SK-N-SH (cell line): ENCODE data around the gene JMJD1C. TPM values are rescaled to one million over a fixed set of nuclear protein-coding genes. Genes with fewer than 3 reads are reported as not detected.

Source experiments
- CTCF ChIA-PET: fragments of 300-600, 350-600 bp; formaldehyde crosslinking; extraction: SDS; loops from one replicate; lab custom pipeline; 2021; lab: Yijun Ruan, JAX
- POLR2A ChIA-PET: fragments of 350-600 bp; sonication (Branson Sonifier 250); formaldehyde crosslinking; extraction: SDS; loops from one replicate; lab custom pipeline; 2020; ENCODE audit warnings: antibody characterized with exemption, inconsistent platforms; lab: Yijun Ruan, JAX
- DNase-seq: peaks from one replicate; pipeline ENCODE4 v3.0.0; 2012
- H2AFZ ChIP-seq: fragments of 200-600 bp; sonication (generic); 2 replicates; pipeline ENCODE4 v1.8.1; 2016; ENCODE audit warnings: antibody characterized with exemption, mild to moderate bottlenecking, low read depth
- H3F3A ChIP-seq: fragments of 200-600 bp; sonication (generic); replicated peaks from 2 replicates; pipeline ENCODE3; 2016; ENCODE audit warnings: antibody characterized with exemption, mild to moderate bottlenecking; ENCODE audit not compliant: insufficient read depth
- H3K27ac ChIP-seq, 2 experiments: fragments of 200-500 bp in 1 of 2; fragments of 200-600 bp in 1 of 2; sonication (Bioruptor generic) in 1 of 2; sonication (generic), shearing (Covaris generic) in 1 of 2; 2 replicates each; pipeline versions ENCODE4 v1.5.1 to v1.6.1; 2014 to 2016; ENCODE audit warnings: low read depth in 2 of 2, inconsistent platforms in 1 of 2, low read length in 1 of 2, mild to moderate bottlenecking in 1 of 2, mixed read lengths in 1 of 2
- H3K27me3 ChIP-seq: fragments of 200-600 bp; sonication (generic), shearing (Covaris generic); 2 replicates; pipeline ENCODE4 v1.6.1; 2016; ENCODE audit warnings: mixed run types; ENCODE audit not compliant: insufficient read depth
- H3K36me3 ChIP-seq, 2 experiments: fragments of 200-500 bp in 1 of 2; fragments of 200-600 bp in 1 of 2; sonication (Bioruptor generic) in 1 of 2; sonication (generic) in 1 of 2; replicated peaks in 1 of 2; 2 replicates each; pipeline versions ENCODE3 to v1.5.1; 2014 to 2016; ENCODE audit warnings: low read length in 1 of 2, mild to moderate bottlenecking in 1 of 2; ENCODE audit not compliant: insufficient read depth in 2 of 2, control insufficient read depth in 1 of 2
- H3K4me1 ChIP-seq, 2 experiments: fragments of 200-500 bp in 1 of 2; fragments of 200-600 bp in 1 of 2; sonication (Bioruptor generic) in 1 of 2; sonication (generic), shearing (Covaris generic) in 1 of 2; 2 replicates each; pipeline versions ENCODE4 v1.5.1 to v1.6.1; 2014 to 2016; ENCODE audit warnings: low read depth in 1 of 2, low read length in 1 of 2, mixed run types in 1 of 2; ENCODE audit not compliant: insufficient read depth in 2 of 2, control insufficient read depth in 1 of 2
- H3K4me2 ChIP-seq: fragments of 200-600 bp; sonication (generic), shearing (Covaris generic); 2 replicates; pipeline ENCODE4 v1.6.1; 2017; ENCODE audit warnings: mixed run types
- H3K4me3 ChIP-seq, 2 experiments: fragments of 200-500 bp in 1 of 2; fragments of 200-600 bp in 1 of 2; sonication (Bioruptor generic) in 1 of 2; sonication (generic), shearing (Covaris generic) in 1 of 2; 2 replicates each; pipeline versions ENCODE4 v1.5.1 to v1.8.1; 2014 to 2016; ENCODE audit warnings: low read depth in 2 of 2, inconsistent platforms in 1 of 2, low read length in 1 of 2, mild to moderate bottlenecking in 1 of 2, mixed read lengths in 1 of 2, moderate library complexity in 1 of 2
- H3K79me2 ChIP-seq: fragments of 200-600 bp; sonication (generic); 2 replicates; pipeline ENCODE4 v1.8.1; 2017; ENCODE audit warnings: mild to moderate bottlenecking; ENCODE audit not compliant: insufficient read depth
- H3K9ac ChIP-seq: fragments of 200-600 bp; sonication (generic); 2 replicates; pipeline ENCODE4 v1.6.1; 2017; ENCODE audit warnings: mixed run types
- H3K9me2 ChIP-seq: fragments of 200-600 bp; sonication (generic); 2 replicates; pipeline ENCODE4 v1.6.1; 2017; ENCODE audit warnings: mixed run types
- H3K9me3 ChIP-seq: fragments of 200-600 bp; sonication (generic); 2 replicates; pipeline ENCODE4 v1.6.1; 2017; ENCODE audit warnings: mixed run types, mild to moderate bottlenecking, moderate library complexity
- H4K20me1 ChIP-seq: fragments of 200-600 bp; sonication (generic); 2 replicates; pipeline ENCODE4 v1.6.1; 2017; ENCODE audit warnings: mild to moderate bottlenecking, mixed run types; ENCODE audit not compliant: insufficient read depth
- ELF1 ChIP-seq: IDR thresholded peaks from 2 replicates; pipeline ENCODE4 v1.4.0; 2012
- EP300 ChIP-seq, 2 experiments: IDR thresholded peaks; 2 replicates each; pipeline versions ENCODE4 v1.4.0 to v1.6.1; 2012; ENCODE audit warnings: borderline replicate concordance in 1 of 2, low read depth in 1 of 2, low read length in 1 of 2
- EZH2phosphoT487 ChIP-seq: fragments of 200-600 bp; sonication (generic); IDR thresholded peaks from 2 replicates; pipeline ENCODE4 v1.6.1; 2017; ENCODE audit warnings: low read depth, mixed run types, mild to moderate bottlenecking, antibody characterized with exemption, moderate library complexity, borderline replicate concordance
- FOSL2 ChIP-seq: IDR thresholded peaks from 2 replicates; pipeline ENCODE4 v1.4.0; 2012; ENCODE audit warnings: low read depth, mild to moderate bottlenecking, moderate library complexity, borderline replicate concordance
- GABPA ChIP-seq: IDR thresholded peaks from 2 replicates; pipeline ENCODE4 v1.4.0; 2012; ENCODE audit warnings: low read depth, mild to moderate bottlenecking
- MXI1 ChIP-seq: IDR thresholded peaks from 2 replicates; pipeline ENCODE4 v1.6.1; 2012; ENCODE audit warnings: mild to moderate bottlenecking, low read depth, low read length, improper control_type of control experiment
- NFIC ChIP-seq: IDR thresholded peaks from 2 replicates; pipeline ENCODE4 v1.4.0; 2012; ENCODE audit warnings: borderline replicate concordance
- NRF1 ChIP-seq: IDR thresholded peaks from 2 replicates; pipeline ENCODE4 v1.6.1; 2012; ENCODE audit warnings: low read depth, mild to moderate bottlenecking, low read length
- POLR2AphosphoS5 ChIP-seq: IDR thresholded peaks from 2 replicates; pipeline ENCODE4 v1.6.1; 2012; ENCODE audit warnings: low read depth, low read length
- RFX5 ChIP-seq: IDR thresholded peaks from 2 replicates; pipeline ENCODE4 v1.6.1; 2012; ENCODE audit warnings: mild to moderate bottlenecking, improper control_type of control experiment, low read length
- SIN3A ChIP-seq: IDR thresholded peaks from 2 replicates; pipeline ENCODE4 v1.6.1; 2012; ENCODE audit warnings: low read depth, mild to moderate bottlenecking, low read length, moderate library complexity, borderline replicate concordance
- TAF1 ChIP-seq: IDR thresholded peaks from 2 replicates; pipeline ENCODE4 v1.6.1; 2012; ENCODE audit warnings: low read depth, mild to moderate bottlenecking, low read length, moderate library complexity, borderline replicate concordance
- TCF12 ChIP-seq: IDR thresholded peaks from 2 replicates; pipeline ENCODE4 v1.4.0; 2012
- TEAD4 ChIP-seq: IDR thresholded peaks from 2 replicates; pipeline ENCODE4 v1.4.0; 2012; ENCODE audit warnings: mild to moderate bottlenecking, borderline replicate concordance; ENCODE audit not compliant: insufficient read depth
- WGBS: methylation state at CpG from one replicate; pipeline ENCODE4 v1.1.6; 2017; ENCODE audit warnings: low lambda C conversion rate; 5-methylcytosine and 5-hydroxymethylcytosine counted together
- polyA plus RNA-seq, 3 experiments: library from polyadenylated mRNA; depleted of rRNA; stranded (reverse); fragments of >200 nt; gene quantifications; 2 replicates each; pipeline ENCODE4 v1.2.3, GENCODE V29; 2012
- TF ChIP-seq, protein P1 (sequence below): IDR thresholded peaks from 2 replicates; pipeline ENCODE4 v1.6.1; 2012; ENCODE audit warnings: mild to moderate bottlenecking, low read depth, low read length, moderate library complexity
- TF ChIP-seq, protein P2 (sequence below): IDR thresholded peaks from 2 replicates; pipeline ENCODE4; 2012
- TF ChIP-seq, protein P3 (sequence below): IDR thresholded peaks from 2 replicates; pipeline ENCODE4 v1.4.0; 2012; ENCODE audit warnings: low read depth, borderline replicate concordance

Gene JMJD1C
- polyA plus RNA-seq, 1 of the 3 experiments (the other 2 are of a cell fraction), result 11.7 TPM

DNA sequence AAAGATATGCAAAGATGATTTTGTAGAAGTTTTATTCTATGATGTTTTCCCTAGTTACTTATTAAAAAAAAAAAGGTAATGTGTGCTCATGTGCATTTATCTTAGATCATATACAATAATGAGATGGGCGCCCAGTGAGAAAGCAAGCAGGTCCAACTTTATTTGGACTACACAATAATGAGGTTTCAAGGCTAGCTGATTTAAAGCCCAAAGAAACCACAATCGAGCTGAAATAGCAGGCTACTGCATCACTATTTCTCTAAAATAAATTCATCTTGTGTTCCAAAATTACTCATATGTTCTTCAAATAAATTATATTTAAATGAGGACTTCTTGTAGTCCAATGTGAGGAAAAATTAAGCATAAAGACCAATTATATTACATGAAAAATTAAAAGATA lies 110.1 kb downstream of the JMJD1C start:
- WGBS, result 88% methylated on average over 2 of the region's 2 CpGs
- Histone ChIP-seq H3K36me3 (no peaks in the 10 kb centered on the region), H3K27me3 (no peaks in the 10 kb centered on the region), H3K9me3 (no peaks in the 10 kb centered on the region), H3K4me2 (no peak overlapping the region), H2AFZ (no peak overlapping the region), H3K4me1 (peaks cover 0 to 13% of the 10 kb centered on the region in 2 experiments; a peak in 1 of 4 replicates), H3K27ac (no peak overlapping the region), H3F3A (peaks cover 15% of the 10 kb centered on the region), H3K79me2 (peaks cover 86% of the 10 kb centered on the region), H3K4me3 (no peak overlapping the region), H3K9ac (no peak overlapping the region), H3K9me2 (no peaks in the 10 kb centered on the region; the same call in 1 of the 2 replicates), H4K20me1 (peaks cover 30% of the 10 kb centered on the region)
- DNase-seq, result no peak
- CTCF ChIA-PET, result interaction anchor here (1.4 kb wide), 1 partner anchor 13 kb away, joined by 3 read pairs; no protein-coding TSS in a partner anchor
- no peak for TF ChIP-seq EP300 (IDR thresholded peaks at IDR 0.05; ENCODE audit: borderline replicate concordance in 1 of 2, low read depth in 1 of 2, low read length in 1 of 2)
- no peak for TF ChIP-seq TAF1
- no peak for TF ChIP-seq RFX5
- TF ChIP-seq FOSL2, result no peak
- TF ChIP-seq NFIC, result no peak
- TF ChIP-seq, protein P1, sequence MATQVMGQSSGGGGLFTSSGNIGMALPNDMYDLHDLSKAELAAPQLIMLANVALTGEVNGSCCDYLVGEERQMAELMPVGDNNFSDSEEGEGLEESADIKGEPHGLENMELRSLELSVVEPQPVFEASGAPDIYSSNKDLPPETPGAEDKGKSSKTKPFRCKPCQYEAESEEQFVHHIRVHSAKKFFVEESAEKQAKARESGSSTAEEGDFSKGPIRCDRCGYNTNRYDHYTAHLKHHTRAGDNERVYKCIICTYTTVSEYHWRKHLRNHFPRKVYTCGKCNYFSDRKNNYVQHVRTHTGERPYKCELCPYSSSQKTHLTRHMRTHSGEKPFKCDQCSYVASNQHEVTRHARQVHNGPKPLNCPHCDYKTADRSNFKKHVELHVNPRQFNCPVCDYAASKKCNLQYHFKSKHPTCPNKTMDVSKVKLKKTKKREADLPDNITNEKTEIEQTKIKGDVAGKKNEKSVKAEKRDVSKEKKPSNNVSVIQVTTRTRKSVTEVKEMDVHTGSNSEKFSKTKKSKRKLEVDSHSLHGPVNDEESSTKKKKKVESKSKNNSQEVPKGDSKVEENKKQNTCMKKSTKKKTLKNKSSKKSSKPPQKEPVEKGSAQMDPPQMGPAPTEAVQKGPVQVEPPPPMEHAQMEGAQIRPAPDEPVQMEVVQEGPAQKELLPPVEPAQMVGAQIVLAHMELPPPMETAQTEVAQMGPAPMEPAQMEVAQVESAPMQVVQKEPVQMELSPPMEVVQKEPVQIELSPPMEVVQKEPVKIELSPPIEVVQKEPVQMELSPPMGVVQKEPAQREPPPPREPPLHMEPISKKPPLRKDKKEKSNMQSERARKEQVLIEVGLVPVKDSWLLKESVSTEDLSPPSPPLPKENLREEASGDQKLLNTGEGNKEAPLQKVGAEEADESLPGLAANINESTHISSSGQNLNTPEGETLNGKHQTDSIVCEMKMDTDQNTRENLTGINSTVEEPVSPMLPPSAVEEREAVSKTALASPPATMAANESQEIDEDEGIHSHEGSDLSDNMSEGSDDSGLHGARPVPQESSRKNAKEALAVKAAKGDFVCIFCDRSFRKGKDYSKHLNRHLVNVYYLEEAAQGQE, result no peak
- TF ChIP-seq ELF1, result no peak
- TF ChIP-seq TCF12, result no peak
- no peak for TF ChIP-seq GABPA
- no peak for TF ChIP-seq POLR2AphosphoS5
- no peak for TF ChIP-seq TEAD4
- TF ChIP-seq EZH2phosphoT487, result no peak
- TF ChIP-seq NRF1, result no peak
- no peak for TF ChIP-seq SIN3A
- TF ChIP-seq, protein P2, sequence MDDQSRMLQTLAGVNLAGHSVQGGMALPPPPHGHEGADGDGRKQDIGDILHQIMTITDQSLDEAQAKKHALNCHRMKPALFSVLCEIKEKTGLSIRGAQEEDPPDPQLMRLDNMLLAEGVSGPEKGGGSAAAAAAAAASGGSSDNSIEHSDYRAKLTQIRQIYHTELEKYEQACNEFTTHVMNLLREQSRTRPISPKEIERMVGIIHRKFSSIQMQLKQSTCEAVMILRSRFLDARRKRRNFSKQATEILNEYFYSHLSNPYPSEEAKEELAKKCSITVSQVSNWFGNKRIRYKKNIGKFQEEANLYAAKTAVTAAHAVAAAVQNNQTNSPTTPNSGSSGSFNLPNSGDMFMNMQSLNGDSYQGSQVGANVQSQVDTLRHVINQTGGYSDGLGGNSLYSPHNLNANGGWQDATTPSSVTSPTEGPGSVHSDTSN, result no peak
- TF ChIP-seq, protein P3, sequence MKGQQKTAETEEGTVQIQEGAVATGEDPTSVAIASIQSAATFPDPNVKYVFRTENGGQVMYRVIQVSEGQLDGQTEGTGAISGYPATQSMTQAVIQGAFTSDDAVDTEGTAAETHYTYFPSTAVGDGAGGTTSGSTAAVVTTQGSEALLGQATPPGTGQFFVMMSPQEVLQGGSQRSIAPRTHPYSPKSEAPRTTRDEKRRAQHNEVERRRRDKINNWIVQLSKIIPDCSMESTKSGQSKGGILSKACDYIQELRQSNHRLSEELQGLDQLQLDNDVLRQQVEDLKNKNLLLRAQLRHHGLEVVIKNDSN, result no peak
- no peak for TF ChIP-seq MXI1
- POLR2A ChIA-PET, result no interaction called here
